Right hindlimb (tissue), 1 donor: ENCODE data around the gene RALGPS1.

Experiments used
- DNase-seq: peaks from one replicate; pipeline ENCODE4 v3.0.0-alpha.2; 2018

The RALGPS1 gene

DNA sequence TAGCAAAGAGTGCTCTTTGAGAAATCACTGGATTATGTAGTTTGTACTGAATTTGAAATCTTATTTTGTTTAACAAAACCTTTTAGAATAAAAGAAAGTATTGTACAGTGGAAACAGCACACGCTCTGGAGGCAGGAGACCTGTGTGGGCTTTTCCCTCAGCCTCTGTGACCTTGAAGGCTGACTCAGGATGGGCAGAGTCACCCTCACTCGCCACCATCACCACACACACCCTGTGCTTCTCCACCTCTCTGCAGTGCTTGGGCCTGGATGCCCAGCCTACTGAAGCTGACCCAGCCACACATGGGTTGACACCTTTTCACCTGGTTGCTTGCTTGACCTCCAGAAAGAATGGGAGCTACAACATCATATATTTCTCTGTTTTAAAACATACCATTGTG lies 188.2 kb downstream of the RALGPS1 start:
- DNase-seq = no peak

DNA sequence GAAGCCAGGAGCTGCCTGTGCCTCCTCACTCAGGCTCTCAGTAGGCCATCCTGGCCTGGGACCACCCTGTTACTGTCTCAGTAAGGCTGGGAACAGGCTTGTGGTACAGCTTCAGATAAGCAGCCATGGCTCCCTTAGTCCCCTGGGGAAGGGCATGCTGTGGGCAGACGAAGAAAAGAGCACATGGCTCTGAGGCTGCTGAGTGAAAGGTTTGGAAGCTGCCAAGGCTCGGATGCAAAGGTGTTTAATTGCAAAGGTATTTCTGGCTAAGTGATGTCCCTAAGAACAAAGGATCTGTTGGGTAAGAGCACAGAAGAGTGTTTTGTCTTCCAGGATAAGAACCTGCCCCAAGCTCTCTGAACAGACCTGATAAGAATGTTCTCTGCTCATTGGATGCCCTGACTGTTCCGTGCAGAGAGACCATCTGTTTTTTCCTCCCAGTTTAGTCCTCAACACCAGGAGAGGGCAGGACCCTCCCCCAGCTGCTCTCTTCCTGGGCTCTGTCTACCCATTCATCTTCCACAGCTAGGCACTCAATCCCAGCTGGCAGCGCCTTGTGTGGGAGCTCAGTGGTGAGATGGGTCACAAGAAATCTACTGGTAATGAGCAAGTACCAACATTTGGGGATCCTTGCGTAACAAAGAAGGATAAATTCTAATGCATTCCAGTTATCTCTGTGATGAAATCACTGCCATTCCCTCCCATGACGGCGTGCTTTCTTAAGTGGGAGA lies 190.2 kb downstream of the RALGPS1 start:
- DNase-seq = no peak

- no peak for DNase-seq
Measured at GRCh38 chr9:127105805-127106465, 191.4 kb downstream of the RALGPS1 start.

DNA sequence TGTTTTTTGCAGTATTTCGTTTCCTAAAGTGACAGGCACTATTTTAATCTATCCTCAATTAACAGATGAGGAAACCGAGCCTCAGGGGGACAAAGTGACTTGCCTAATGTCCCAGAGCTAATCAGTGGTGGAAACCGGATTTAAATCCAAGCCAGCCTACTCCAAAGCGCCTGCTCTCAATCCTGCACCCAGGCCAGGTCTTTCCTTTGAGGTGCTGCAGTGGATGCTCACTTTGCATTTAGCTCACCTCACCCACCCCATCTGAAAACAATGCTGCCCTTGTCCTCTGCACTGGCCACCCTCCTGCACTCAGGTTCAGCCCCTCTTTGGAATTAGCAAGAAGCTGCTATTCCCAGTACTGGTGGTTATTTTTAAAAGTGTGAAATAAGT lies 191.9 kb downstream of the RALGPS1 start:
- DNase-seq = no peak

- no peak for DNase-seq
Measured at GRCh38 chr9:127107171-127107928, 192.8 kb downstream of the RALGPS1 start.

DNA sequence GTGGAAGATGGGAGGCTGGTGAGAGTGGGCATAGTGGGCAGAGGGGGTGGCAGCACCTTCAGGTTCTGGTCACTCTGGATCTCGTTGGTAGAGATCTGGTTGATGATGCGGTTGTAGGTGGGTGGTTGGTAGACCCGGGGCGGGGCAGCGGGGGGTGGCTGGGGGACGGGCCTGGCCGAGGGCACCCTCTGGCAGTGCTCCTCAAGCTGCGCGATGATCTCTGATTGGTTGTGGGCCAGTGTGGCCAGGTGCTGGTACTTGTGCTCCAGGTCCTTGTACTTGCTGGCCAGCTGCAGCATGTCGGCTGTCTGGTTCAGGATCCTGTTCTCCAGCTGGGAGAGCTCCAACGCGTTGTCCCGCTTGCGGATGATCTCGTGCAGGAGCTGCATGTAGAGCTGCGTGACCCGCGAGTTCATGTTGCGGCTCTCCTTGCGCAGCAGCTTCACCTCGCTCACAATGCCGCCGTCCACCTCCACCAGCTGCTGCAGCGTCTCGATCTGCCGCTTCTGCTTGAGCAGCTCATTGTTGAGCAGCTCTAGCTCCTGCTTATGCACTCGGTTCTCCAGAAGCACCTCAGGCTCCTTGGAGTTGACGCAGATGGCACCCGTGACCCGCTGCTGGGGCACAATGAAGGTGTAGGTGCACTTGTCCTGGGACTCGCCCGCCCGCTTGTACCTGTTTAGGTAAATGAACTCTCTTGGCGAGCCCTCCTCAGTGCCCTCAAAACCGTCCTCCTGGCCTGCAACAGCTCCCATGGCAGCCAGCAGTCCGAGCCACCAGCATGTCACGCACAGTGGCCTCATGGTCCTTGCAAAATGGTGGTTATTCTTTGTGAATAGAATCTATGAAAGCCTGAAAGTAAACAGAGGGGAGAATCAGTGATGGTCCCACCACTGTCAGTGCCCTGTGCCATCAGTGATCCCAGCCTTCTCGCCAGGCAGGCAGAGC lies 193.6 kb downstream of the RALGPS1 start:
- no peak for DNase-seq

- no peak for DNase-seq
Measured at GRCh38 chr9:127109212-127109711, 194.7 kb downstream of the RALGPS1 start.

DNA sequence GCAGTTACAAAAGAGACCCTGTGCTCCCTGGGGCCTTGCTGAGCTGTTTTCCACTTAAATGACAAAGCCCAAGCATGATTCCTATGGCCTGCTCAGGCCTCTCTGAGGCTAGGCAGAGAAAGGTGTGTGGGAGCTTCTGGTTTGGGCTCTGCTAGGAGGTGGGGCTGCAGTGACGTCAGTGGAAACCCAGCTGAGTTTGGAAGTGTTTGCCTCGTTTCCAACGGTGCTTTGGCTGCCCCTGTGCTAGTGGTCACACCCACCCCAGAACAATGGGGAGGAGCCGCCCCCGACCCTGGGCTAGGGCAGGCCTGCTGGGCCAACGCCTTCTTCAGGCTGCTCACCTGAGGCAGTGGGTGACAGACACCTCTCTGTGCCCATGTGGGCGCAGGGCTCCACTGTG lies 197.5 kb downstream of the RALGPS1 start:
- peak; percentile 80 for DNase-seq

DNA sequence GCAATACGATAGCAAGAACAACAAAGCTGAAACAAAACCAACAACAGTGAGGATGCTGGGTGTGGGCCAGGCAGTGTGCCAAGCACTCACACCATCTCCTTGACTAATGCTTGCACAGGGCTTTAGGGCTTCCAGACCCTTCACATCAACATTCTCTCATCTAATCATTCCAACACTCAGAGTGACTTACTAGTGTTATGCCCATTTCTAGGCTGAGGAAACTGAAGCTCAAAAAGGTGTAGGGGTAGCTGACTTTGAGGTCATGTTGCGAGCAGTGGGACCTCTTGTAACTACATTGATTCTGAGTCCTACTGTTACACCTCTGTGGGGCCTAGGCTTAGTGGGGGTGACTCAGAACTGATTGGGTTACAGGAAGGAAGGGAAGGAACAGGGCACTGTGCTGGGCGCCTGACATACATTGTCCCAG lies 198.2 kb downstream of the RALGPS1 start:
- no peak for DNase-seq

- peak; percentile 64 for DNase-seq
Measured at GRCh38 chr9:127113191-127113972, 198.8 kb downstream of the RALGPS1 start.

DNA sequence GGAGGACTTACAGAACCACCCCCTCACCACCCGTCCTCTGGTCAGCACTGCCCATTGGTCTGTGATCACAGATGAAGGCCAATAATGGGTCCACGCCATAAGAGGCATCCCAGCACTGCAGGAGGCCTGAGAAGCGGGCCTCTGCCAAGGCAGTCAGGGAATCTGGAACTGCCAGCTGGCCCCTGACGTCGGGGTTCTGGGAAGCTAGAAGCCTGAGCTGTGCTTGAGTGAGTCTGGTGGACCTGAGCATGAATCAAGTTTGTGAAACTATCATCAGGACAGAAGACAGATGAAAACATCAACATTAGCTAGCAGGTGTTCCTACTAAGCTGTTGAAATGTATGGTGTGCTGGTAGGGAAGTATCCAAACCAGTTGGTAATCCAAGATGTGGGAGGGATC lies 200.0 kb downstream of the RALGPS1 start:
- no peak for DNase-seq

DNA sequence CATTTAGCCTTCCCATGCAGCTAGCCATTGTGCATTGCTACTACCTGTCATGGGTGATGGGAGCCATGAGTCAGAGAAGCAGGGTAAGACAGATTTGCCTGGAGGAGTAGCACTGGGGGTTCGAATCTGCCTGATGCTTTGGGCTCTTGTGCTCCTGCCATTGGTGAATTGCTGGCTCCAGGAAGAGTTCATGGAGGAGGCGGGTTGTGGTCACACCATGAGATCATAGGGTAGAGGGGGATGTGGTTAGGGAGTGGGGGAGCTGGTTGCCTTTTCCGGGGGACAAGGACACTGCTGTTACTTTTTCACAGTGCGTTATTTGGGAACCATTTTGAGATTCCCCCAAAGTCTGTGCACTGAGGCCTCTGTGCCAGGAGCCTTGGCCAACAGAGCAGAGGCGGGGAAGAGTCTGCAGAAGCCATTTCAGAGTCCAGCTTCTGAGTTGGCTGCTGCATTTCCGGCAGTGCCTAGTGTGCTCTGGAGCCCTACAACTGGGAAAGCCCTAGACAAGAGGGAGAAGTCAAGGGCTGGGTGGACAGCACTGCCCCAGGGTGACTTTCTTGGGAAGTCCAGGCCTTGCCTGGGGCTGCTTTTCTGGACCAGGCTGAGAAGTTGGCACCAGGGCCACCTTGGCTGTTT lies 201.6 kb downstream of the RALGPS1 start:
- DNase-seq = no peak

- DNase-seq = no peak
Measured at GRCh38 chr9:127116957-127117356, 202.4 kb downstream of the RALGPS1 start.

GRCh38 chr9:127117801-127118200 lies 203.2 kb downstream of the RALGPS1 start:
- DNase-seq = no peak

- DNase-seq = no peak
Measured at GRCh38 chr9:127118597-127119319, 204.2 kb downstream of the RALGPS1 start.

DNA sequence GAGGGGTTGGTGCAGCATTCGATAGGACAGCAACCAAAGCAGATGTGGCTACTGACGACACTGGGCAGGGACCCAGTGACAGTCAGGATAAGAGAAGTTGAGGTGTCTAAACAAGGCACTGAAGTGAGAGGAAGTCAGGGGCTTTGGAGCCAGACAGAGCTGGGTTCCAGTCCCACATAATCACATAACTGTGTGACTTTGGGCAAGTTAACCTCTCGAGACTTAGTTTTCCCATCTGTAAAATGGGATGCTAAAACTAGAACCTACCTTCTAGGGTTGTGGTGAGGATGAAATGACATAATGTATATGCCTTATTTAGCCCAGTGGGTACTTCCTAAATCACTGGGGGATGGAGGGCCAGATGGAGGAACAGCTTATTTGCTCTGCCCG lies 204.7 kb downstream of the RALGPS1 start:
- DNase-seq = no peak

- peak; percentile 52 for DNase-seq
Measured at GRCh38 chr9:127121628-127122175, 207.1 kb downstream of the RALGPS1 start.

- peak; percentile 99 for DNase-seq
Measured at GRCh38 chr9:127122176-127123063, 207.8 kb downstream of the RALGPS1 start, which contains the start of gene ANGPTL2. TSS of gene ANGPTL2 (minus strand) at chr9:127122635. CDS start at chr9:127108731, 13,904 bp downstream.
